ENCODE measurements around the gene CEACAM1.
"Not testable (repeated sequence)": the region's sequence is repeated elsewhere in the genome, so short reads cannot be mapped to it uniquely, and the experiment has no call there.

CEACAM1 gene

DNA sequence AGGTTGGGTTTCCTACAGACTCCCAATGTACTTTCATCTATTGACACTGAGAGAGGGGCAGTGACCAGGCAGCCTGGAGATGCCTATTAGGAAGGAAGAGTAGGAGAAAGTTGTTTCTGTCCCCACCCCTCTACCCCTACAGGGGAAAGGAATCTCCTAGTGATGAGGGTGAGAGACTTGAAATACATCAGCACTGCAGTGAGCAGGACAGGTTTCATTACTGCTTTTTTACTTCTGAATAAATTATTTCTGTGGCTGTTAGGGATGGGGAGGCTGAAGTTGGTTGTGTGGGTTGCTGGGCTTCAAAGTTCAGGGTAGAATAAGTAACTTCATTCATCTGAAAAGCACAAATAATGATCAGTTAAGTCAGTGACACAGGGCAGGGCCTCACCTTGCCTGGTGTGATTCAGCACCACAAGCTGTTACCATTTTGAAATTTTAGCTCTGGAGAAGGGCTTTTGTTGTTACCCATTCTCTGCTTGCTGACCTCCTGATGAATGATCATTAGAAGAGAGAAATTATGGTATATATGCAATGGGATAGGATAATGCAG lies 19.3 kb downstream of the CEACAM1 start:
- no peak for FAIRE-seq

DNA sequence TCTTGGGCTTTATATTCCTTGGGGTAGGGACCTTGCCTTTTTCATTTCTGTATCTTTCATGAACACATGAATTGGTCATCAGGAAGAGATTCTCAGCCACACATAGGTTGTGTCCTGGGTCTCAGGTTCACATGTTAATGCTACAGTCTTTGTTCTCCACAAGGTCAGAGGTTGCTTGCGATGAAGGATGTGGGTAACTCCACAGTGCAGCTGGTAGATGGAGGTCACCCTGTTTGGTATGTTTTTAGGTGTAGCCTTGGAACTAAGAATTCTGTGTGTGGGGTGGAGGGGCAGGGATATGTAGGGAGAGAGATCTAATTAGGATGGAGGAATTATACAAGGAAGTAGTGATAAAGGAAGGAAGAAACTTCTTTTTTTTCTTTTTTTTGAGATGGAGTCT lies 23.2 kb downstream of the CEACAM1 start:
- no peak for FAIRE-seq

DNA sequence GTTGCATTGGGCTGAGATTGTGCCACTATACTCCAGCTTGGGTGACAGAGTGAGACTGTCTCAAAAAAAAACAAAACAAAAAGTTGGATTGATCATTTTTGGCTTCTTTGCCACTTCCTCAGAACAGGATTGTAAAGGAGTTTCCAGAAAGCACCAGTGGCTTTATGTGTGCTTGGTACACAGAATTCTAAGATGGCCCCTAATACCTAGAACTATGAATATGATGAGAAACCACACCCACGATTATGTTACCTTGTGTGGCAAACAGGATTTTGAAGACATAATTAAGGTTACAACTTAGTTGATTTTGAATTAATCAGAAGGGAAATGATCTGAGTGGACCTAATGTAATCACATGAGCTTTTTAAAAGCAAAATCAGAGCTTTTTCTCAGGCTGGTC lies 26.5 kb downstream of the CEACAM1 start:
- FAIRE-seq, result no peak

DNA sequence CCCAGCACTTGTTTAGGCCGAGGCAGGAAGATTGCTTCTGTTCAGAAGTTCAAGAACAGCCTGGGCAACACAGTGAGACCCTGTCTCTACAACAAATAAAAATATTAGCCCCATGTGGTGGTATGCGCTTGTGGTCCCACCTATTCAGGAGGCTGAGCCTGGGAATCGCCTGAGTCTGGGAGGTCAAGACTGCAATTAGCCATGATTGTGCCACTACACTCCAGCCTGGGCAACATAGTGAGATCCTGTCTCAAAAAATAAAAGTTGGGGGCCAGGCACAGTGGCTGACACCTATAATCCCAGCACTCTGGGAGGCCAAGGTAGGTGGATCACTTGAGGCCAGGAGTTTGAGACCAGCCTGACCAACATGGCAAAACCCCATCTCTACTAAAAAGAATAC lies 27.0 kb downstream of the CEACAM1 start:
- FAIRE-seq, result not testable (repeated sequence)

DNA sequence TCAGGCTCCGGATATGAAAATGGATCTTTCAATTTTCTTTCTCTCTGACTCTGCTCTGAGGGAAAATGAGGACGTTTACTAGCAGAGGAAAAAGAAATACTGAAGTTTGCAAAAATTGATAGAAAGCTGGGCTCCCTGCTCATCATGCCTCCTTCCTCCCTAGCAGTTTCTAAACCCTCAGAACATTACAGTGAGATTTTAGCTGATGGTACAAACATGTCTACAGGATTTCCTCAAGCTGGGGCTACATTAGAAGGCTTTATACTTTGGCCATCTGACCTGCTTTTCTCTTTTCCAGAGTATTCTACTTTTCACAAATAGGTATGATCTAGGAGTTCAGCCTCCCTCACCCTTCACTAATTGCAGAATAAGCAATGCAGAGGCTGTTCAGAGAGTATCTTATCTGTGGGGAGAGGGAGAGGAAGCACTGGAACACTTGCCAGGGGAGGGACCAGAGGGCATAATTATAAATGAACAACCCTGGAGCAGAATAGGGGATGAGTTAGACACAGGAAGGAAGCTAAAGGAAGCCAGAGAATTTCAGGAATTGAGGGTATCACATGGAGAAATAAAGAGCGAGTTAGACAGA lies 30.0 kb downstream of the CEACAM1 start:
- peak; percentile 70 for FAIRE-seq

DNA sequence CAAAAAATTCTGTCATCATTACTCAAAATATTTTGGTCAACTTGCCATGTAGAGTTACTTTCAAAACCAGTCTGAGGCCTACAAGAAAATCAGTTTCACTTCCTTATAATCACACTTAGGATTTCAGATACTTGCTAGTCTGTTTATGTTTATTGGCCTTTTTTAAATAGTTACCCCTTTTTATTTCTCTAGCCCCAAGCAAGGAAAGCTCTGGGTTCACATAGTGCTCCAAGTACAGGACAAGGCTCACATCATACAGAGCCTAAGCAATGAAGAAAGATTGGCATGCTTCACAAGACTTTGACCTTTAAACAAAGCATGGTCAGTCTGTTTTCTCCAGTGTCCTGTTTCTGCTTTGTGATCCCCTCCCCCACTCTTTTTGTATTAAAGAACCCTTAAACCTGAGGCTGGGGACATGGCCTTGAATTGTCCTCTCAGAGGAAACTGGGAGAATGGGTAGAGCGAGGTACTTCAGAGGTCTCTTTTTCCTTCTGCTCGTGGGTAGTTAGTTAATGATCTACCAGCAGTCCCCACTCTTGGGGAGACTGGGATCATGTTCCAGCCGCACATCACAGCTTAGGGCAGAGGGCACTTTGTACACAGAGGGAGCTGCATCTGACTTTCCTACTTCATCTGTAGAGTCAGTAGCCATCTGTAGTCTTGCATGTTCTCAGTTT lies 30.7 kb downstream of the CEACAM1 start:
- FAIRE-seq, result peak; percentile 45

DNA sequence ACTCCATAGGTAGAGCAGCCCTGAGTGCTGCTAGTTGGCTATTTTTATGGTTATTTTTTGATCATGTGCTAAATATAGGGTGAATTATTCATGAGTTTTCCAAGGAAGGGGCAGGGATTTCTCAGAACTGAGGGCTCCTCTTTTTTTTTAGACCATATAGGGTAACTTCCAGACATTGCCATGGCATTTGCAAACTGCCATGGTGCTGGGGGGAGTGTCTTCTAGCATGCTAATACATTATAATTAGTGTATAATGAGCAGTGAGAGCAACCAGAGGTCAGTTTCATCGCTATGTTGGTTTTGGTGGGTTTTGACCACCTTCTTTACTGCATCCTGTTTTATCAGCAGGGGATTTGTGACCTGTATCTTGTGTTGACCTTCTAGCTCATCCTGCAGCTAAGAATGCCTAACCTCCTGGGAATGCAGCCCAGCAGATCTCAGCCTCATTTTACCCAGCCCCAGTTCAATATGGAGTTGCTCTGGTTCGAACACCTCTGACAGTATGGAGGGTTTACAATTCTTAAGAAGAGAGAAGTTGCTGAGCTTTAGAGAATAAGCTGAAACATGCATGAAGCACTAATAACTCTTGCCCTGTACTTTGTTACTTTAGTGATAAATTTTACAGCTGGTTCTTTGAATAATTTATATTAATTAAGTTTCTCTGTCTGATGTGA lies 31.7 kb downstream of the CEACAM1 start:
- FAIRE-seq, result no peak

DNA sequence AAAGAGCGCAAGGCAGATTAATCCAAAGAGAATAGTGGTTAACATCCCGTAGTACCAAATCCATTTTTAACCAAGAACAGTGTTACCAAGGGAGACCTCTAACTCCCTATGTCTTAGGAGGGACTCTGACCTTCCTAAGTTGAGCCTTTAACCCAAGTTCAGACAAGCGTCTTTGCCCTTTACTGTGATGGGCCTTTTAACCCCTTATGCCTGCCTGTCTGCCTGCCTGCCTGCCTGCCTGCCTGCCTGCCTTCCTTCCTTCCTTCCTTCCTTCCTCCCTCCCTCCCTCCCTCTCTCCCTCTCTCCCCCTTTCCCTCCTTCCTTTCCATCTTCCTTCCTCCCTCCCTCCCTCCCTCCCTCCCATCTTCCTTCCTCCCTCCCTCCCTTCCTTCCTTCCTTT lies 32.6 kb downstream of the CEACAM1 start:
- FAIRE-seq, result no peak

DNA sequence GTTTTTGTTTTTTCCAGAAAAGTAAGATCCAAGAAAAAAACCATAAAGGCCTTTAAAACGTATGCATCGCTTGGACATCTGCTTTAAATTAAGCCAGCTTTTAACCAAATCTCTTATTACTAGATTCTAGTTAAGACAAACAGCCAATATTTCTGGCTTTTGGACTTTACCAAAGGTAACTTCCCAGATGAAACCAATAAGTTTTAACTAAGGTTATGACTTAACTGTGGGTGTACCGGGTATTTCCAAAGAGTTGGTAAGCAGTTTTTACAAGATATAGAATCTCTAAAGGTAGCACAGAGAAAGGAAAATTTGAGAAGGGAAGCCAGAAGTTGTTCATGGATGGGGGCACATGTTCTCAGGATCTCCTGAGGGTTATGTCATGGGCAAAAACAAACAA lies 34.0 kb downstream of the CEACAM1 start:
- no peak for FAIRE-seq

DNA sequence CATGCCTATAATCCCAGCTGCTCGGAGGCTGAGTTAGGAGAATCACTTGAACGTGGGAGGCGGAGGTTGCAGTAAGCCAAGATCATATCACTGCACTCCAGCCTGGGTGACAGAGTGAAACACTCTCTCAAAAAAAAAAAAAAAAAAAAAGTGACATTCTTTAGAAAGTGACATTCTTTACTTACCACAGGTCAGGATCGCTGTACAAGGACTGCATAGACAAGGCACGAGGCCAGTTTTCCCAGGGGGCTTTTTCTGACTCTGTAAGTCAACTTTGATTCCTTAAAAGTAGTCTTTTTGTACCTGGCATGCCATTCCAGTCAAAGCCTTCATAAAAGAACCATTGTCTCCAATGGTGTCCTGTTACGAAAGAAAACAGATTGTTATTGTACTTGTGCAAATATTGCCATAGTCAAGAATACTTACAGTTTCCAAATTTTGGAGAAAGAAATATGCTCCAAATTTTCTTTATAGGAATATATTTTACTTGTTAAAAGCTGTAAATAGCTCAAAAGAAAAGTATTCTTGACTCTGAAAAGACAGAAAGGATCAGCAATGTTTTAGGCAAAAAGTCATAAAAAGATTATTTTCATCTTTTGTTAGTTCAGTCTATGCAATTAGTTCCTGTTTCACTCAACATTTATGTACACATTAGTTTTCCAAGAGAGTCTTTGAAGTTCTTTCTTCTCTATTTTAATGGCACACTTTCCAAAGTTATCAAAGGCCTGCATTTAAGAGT lies 39.3 kb downstream of the CEACAM1 start:
- FAIRE-seq, result no peak

DNA sequence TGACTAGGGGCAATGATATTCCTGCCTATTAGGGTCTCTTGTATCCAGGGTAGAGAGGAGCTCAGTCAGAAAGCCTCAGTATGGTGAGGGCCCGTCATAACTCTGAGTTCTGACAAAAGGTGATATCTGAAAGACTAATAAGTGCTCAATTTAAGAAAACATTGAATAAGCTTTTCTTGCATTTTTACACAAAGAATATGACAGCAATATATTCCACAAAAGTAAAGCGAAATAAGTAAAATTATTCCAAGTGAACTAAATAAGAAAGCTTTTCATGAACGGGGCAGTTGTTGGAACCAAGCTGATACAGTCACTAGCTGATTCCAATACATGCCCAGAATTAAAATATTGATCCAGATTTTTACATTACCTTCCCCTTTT lies 40.5 kb downstream of the CEACAM1 start:
- FAIRE-seq, result no peak

DNA sequence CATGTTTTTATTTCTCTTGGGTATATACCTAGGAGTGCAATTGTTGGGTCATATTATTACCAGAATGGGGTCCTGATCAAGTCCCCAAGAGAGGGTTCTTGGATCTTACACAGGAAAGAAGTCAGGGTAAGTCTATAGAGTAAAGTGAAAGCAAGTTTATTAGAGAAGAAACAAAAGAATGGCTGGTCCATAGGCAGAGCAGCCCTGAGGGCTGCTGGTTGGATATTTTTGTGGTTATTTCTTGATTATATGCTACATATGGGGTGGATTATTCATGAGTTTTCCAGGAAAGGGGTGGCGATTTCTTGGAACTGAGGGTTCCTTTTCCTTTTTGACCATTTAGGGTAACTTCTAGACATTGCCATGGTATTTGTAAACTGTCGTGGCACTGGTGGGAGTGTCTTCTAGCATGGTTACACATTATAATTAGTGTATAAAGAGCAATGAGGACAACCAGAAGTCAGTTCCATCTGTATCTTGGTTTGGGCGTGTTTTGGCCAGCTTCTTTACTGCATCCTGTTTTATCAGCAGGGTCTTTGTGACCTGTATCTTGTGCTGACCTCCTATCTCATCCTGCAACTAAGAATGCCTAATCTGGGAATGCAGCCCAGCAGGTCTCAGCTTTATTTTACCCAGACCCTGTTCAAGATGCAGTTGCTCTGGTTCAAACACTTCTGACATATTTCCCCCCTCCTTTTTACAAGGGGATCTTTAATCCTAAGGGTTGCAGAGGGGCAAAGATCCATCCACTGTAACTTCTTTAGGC lies 41.1 kb downstream of the CEACAM1 start:
- no peak for FAIRE-seq

DNA sequence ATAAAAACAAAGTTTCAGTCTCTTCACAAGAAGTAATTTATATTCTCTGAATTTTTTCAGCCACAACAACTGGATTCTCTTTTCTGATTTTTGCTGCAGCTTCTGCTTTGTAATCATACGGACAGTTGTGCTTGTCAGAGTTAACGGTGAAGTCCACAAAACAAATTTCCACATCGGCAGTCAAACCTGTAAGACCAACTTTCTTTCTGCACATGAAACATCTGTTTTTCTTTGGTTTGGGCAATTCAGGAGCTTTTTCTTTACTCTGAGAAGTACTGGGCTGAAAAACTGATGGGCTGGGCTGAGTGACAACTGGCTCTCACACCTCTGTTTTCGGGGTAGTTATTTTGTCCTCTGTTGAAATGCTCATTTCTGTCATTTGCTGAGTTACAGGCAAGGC lies 43.2 kb downstream of the CEACAM1 start:
- FAIRE-seq, result not testable (repeated sequence)

DNA sequence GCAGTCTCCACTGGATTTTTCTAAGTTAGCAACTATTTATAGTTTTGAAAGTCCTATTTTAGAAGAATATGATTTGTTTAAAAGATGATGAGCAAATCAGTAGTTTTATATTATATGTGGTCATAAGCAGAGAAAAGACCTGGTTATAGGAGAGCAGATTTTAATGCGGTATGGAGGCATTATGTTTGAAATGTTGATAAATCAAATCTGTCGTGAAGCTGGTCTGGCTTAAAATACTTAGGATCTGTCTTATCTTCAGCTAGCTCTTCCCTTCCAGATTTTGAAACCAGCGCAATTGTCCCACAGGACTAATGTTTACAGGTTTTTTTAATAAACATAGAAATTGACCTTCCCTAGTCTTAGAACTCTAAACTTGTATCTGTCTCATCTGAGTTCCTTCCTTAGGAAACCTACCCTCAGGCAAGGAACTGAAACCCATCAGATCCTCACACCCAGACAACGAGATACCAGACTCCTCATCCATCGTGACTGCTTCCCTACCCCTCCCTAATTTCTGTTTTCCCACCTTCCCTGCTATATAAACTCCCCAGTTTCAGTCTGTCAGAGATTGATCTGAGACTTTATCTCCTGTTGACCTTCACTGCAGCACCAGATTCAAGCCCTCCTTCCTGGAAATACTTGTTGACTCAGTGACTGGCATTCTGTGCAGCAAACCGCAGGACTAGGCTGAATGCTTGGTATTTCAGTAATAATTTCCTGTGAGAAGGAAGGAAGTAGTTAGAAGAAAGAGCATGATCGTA lies 47.8 kb downstream of the CEACAM1 start:
- FAIRE-seq, result peak; percentile 86

DNA sequence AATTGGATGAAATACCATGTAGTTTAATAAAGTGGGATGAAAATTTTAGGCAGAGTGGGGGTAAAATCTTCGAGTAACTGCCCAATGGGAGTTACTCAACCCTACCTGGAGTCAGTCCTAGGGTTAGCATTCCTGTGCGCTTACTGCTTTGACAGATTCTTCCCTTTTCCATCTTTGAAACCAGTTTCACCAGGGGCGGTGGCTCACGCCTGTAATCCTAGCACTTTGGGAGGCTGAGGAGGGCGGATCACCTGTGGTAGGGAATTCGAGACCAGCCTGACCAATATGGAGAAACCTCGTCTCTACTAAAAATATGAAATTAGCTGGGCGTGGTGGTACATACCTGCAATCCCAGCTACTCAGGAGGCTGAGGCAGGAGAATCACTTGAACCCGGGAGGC lies 48.5 kb downstream of the CEACAM1 start:
- FAIRE-seq, result no peak

DNA sequence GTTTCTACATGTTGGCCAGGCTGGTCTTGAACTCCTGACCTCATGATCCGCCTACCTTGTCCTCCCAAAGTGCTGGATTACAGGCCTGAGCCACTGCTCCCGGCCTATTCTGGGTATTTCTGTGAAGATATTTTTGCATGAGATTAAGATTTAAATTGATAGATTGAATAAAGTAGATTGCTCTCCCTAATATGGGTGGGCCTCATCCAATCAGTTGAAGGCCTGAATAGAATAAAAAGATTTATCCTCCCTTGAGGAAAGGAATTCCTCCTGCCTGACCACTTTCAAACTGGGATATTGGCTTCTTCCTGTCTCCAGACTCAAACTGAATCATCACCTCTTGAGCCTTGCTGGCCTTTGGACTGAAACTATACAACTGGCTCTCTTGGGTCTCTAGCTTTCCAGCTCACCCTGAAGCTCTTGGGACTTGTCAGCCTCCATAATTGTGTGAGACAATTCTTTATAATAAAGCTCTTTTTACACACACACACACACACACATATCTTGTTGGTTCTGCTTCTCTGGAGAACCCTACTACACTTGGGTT lies 49.4 kb downstream of the CEACAM1 start:
- no peak for FAIRE-seq

DNA sequence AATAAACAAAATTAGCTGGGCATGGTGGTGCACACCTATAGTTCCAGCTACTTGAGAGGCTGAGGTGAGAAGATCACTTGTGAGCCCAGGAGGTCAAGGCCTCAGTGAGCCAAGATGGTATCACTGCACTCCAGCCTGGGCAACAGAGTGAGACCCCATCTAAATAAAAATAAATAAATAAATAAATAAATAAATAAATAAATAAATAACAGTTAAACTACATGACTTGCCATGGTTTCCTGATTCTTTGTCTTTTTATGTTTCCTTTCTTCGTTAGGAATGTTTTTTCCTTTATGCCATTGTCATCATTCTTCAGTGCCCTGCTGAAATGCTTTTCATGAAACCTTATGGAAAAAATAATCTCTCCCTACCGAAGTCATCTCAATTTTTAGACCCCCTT lies 50.3 kb downstream of the CEACAM1 start:
- FAIRE-seq, result no peak

DNA sequence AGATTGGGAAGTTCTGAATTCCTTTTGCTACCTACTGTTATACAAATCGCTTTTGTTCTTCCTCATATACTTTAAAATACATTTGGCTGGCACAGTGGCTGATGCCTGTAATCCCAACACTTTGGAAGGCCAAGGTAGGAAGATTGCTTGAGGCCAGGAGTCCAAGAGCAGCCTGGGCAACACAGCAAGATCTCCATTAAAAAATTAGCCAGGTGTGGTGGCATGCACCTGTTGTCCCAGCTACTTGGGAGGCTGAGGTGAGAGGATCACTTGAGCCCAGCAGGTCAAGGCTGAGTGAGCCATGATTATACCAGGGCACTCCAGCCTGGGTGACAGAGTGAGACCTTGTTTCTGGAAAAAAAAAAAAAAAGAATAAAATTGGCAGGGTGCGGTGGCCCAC lies 51.2 kb downstream of the CEACAM1 start:
- FAIRE-seq, result no peak

DNA sequence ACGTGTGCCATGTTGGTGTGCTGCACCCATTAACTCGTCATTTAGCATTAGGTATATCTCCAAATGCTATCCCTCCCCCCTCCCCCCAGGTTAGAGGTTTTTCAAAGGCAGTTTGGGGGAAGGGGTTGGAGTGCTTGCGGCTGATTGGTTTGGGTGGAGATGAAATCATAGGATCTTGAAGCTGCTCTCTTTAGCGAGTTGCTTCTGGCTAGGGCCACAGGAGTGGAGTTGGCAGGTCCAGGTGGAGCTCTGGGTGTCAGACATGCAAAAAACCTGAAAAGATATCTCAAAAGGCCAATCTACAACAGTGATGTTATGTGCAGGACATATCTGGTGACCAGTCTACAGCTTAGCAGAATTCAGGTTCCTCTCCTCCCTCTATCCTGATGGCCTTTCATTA lies 52.9 kb downstream of the CEACAM1 start:
- no peak for FAIRE-seq

DNA sequence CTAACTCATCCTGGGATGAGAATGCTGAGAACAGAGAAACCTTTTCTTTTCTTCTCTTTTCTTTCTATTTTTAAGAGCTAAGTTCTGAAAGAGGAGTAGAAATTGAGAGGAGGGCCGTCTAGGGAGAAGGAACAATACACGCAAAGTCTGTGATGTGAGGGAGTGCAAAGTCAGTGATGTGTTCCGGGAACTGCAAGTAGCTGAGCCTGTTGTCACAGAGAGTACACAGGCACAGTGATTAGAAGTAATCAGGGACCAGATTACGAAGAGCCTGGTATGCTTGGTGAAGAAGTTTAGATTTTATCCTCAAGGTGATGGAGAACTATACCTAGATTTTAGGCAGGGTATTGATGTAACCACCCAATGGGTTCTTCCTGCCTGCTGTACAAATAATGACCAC lies 53.5 kb downstream of the CEACAM1 start:
- FAIRE-seq, result no peak

DNA sequence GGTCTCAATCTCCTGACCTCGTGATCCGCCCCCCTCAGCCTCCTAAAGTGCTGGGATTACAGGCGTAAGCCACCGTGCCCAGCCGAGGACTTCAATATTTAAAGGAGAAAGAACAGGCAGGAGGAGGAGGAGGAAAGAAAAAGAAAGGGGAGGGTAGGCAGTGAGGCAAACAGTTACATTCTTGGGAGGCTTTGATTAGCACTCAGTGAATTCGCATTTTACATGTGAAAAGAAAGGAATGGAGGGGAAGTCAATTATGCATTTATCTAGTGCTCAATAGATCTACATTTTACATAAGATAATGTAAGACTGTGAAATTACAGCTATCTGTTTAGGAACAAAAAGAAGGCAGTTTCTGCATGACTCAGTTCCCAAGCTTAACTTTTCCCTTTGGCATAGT lies 54.6 kb downstream of the CEACAM1 start:
- no peak for FAIRE-seq
